GM12873 (cell line): Measurements from ENCODE around the gene PIP4K2C.

ENCODE experiments used
- CTCF ChIP-seq: IDR thresholded peaks from 2 replicates; pipeline ENCODE4 v1.5.1; 2012; ENCODE audit warnings: low read depth, mild to moderate bottlenecking, moderate library complexity, low read length, control low read depth; ENCODE audit not compliant: insufficient read depth; ENCODE audit errors: missing control alignments

PIP4K2C gene

GRCh38 chr12:57609781-57610553 is 19.0 kb downstream of the PIP4K2C start:
- no peak for TF ChIP-seq CTCF

- no peak for TF ChIP-seq CTCF
These were observed 19.6 kb downstream of the PIP4K2C start for GRCh38 chr12:57610554-57611107.

GRCh38 chr12:57611108-57611826 is 20.3 kb downstream of the PIP4K2C start, which contains the start of gene ARHGEF25:
Gene ARHGEF25, plus strand, starts transcription at chr12:57611435. Its CDS starts 460 bp downstream, at chr12:57611895.
- TF ChIP-seq CTCF: no peak

- TF ChIP-seq CTCF: no peak
These were observed 21.1 kb downstream of the PIP4K2C start for GRCh38 chr12:57611827-57612710.

- no peak for TF ChIP-seq CTCF
These were observed 21.9 kb downstream of the PIP4K2C start for GRCh38 chr12:57612711-57613426.

- no peak for TF ChIP-seq CTCF
These were observed 22.6 kb downstream of the PIP4K2C start for GRCh38 chr12:57613427-57614109.
